ENCODE results near the gene CCS.
"Not testable (repeated sequence)": the region's sequence is repeated elsewhere in the genome, so short reads cannot be mapped to it uniquely, and the experiment has no call there.

The CCS gene, protein sequence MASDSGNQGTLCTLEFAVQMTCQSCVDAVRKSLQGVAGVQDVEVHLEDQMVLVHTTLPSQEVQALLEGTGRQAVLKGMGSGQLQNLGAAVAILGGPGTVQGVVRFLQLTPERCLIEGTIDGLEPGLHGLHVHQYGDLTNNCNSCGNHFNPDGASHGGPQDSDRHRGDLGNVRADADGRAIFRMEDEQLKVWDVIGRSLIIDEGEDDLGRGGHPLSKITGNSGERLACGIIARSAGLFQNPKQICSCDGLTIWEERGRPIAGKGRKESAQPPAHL

DNA sequence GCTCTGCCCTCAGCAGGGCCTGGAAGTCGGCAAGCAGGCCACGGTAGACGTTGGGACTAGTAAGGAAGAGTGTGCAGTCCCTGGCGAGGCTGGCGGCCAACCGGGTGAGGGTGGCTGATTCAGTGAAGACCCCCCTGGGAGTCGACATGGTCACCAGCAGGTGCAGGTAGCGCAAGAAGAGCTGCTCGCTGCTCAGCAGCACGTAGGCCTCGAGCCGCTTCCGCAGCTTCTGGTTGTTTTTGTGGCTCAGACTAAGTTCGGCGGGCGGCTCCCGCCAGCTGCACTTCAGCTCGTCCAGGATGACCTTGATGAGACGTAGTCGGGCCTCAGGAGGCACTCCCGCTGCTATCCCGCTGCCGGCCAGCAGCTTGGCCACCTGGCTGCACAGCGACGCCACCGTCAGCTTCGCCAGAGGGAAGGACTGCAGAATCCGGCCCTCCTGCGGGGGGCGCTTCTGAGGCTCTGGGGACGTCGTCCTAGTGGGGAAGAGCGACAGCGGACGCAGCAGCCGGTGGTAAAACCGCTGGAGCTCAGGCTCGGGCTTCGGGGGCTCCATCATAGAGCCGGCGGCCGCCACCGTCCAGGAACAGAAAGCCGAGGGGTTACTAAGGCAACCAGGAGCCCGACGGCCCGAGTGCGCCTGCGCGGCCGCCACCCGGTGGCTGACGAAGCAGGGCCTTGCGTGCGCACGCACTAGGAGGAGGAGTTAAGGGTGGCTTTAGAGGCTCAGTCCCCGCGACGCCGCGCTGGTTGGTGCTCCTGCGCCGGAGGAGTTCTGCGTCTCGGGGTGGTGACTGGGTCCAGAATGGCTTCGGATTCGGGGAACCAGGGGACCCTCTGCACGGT lies at the start of gene CCS, which contains the start of gene CCDC87:
Gene CCS (plus strand): TSS at position 729 of the 846 bp plus-strand sequence. CDS start 77 bp downstream, at position 806.
Gene CCDC87 (minus strand): TSS at position 607 of the 846 bp plus-strand sequence. CDS start 48 bp downstream, at position 559.
- peak; percentile 87 for DNase-seq

DNA sequence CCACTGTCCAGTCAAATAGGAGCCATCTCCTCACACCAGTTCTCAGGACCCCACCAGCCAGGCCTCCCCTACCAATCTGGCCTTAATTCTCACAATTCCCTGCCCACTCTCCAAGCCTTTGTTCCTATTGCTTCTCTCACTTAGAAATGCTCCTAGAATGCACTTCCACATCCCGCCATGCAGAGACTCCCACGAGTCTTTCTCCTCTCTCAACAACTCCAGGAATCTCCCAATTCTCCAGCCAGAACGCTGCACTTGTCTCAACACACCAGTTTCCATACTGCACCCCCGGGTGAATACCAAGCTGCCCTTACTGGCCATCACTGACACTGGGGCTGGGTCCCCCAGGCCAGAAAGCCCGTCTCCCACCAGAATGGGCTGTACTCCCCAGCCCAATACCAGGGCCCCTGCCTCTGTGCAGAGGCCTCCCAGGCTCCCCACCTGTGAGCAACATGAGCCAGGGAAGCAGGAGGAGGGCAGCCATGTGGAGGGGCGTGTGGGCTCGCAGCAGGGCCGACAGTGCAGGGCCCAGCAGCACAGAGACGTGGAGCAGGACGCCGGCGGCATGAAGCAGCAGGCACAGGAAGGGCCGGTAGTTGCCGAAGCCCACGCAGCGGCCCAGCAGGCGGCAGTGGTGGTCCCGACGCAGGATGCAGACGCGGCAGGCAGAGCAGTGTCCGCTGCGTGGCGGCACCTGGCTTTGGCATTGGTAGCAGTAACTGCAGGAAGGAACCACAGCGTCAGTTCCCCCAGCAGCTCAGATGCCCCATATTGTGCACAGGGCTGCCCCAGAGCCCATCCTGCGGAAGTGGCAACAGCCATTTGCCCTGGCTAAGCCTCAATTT lies 49.5 kb upstream of the CCS start:
- DNase-seq: no peak

DNA sequence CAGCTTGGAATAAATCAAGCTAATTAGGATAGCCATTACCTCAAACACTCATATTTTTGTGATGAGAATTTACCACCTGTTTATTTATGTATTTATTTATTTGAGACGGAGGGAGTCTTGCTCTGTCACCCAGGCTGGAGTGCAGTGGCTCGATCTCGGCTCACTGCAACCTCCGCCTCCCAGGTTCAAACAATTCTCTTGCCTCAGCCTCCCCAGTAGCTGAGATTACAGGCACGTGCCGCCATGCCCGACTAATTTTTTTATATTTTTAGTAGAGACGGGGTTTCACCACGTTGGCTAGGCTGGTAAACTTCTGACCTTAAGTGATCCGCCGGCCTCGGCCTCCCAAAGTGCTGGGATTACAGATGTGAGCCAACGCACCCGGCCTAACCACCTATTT lies 48.0 kb upstream of the CCS start:
- DNase-seq: not testable (repeated sequence)

DNA sequence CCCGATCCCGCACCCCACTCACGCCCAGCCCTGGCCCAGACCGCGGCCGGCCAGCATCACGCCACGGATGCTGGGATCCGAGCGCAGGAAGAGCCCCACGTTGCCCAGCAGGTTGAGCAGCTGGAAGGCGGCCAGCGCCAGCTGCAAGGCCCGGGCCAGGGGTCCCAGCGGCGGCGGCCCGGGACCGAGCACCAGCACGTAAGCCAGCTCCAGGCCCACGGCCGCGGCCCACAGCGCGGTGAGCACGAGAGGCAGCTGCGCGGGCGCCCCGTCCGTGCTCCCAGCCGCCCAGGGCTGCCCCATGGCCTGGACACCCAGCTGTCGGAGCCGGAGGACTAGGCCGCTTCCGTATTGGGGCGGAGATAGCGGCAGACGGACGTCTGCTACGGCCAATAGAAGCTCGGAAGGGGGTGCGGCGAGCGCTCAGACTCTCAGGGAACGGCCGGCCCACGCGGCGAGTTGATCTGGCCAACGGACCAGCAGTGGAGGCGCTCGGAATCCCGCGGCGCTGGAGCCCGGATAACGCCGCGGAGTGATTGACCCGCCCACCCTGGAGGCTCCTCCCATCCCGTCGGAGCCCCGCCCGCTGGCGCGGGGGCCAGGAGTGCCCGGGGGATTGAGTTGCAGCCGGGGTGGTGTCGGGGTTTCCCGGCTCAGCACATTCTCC lies 47.2 kb upstream of the CCS start, which contains the start of gene ZDHHC24:
Gene ZDHHC24 (minus strand): TSS at position 348 of the 667 bp plus-strand sequence. CDS start 45 bp downstream, at position 303.
- DNase-seq: peak; percentile 93

DNA sequence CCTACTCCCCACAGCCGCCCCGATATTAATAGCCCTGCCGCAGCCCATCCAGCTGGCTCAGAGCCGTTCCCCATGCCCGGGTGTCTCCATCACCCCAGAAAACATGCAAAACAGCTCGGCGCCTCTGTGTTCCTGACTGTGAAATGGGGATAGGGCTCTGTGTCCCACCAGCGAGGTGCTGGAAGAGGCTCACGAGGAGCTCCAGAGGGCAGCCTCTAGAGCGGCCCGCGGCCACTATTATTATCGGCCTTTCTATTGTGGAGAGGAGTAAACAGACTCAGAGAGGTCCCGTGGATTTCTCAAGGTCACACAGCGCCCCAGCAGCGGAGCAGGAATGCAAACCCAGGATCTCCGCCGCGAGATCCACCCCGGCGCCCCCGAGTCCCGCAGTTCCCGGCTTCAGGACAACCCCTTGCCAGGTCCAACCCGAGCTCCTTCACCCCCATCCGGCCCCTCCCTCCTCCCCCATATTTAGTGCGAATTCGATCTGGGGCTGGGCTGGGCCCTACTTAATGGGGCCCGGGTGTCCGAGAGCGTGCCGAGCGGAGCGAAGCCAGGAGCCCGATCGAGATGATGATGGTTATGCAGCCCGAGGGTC lies 46.5 kb upstream of the CCS start, which contains the start of gene ACTN3:
Gene ACTN3 (plus strand): TSS at position 536 of the 598 bp plus-strand sequence. CDS start 35 bp downstream, at position 571.
- DNase-seq: no peak

DNA sequence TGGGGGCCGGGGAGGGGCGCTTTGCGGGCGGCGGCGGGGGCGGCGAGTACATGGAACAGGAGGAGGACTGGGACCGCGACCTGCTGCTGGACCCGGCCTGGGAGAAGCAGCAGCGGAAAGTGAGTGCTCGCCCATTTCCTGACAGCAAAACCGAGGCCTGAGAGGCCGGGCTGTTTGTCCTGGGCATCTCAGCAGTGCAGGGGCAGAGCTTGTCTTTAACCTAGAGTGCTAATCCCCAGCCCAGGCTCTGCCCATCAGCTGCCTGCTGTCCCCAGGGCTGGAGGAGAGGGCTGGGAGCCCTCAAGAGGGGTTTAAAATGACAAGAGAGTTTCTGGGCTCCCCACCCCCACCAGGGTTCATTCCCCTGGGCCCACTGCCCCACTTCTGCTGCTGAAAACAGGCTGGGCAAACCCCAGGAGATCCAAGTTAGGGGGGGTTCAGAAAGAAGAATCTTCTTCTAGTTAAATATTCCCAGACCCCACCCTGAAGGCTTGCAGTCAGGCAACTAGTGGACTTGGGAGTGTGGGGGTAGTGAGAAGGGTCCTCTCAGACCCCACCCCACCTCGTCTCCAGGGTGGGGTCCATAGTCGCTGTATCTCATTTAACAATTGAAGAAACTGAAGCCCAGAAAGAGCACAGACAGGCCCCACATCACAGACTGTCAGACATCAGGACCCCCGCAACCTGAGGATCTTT lies 45.9 kb upstream of the CCS start:
- no peak for DNase-seq

DNA sequence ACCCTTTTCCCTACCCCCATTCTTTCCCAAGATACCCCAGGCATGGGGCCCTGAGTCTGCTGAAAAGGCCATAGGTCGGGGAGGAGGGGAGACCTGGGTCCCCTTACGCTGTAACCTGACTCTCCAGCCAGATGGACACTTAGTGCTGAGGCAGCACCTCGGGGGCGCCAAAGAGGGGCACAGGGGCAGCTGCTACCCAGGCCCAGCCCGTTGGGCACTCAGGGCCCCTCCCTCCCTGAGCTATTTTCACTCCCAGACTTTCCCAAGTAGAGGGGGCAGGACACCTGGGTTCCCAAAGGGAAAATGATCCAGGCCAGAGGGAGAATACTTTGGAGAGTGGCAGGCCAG lies 45.3 kb upstream of the CCS start:
- DNase-seq: no peak

DNA sequence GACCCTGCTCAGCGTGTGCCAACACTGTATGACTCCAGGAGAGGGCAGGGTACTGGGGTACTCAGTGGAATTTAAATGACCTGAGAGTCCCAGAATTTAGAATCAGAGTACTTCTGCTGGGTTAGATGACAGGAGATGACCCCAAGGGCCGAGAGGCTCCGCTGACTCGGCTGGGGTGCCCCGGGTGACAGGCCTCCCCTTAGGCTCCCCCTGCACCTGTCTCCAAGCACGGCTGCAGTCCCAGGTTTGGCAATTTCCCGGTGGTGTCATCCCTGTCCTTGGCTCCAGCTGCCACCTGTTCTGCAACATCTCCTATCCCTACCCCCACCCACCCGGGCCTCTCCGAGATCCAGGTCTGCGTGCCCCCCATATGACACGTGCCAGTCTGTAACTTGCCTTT lies 44.9 kb upstream of the CCS start:
- DNase-seq: no peak

DNA sequence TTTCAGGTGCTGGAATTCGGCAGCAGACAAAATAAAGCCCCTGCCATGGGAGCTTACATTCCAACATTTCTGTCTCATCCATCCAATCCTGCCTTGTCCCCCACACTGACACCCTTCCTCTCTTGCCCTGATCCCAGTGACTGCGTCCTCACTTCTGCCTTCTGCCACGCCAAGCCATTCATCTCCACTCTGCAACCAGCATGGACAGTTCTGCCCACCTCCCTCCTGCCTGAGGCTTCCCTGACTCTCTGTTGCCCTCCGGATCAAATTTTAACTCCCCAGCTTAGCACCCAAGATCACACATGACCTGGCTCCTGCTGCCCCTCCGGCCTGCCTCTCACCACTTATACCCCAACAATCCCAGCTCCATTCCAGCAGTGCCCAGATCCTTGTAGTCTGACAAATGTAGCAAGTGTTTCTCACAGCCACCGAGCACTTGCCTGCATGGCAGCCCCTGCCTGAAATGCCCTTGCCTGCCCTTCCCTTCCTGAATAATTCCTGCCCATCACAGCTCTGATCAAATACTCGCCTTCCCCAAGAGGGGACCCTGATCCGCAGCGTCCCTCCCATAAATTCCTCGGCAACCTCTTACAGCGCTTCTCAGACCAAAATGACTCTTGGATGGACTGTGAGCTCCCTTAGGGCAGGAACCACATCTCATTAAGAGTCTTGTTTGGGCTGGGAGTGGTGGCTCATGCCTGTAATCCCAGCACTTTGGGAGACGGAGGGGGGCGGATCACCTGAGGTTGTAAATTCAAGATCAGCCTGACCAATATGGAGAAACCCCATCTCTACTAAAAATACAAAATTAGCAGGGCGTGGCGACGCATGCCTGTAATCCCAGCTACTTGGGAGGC lies 44.0 kb upstream of the CCS start:
- DNase-seq: no peak

DNA sequence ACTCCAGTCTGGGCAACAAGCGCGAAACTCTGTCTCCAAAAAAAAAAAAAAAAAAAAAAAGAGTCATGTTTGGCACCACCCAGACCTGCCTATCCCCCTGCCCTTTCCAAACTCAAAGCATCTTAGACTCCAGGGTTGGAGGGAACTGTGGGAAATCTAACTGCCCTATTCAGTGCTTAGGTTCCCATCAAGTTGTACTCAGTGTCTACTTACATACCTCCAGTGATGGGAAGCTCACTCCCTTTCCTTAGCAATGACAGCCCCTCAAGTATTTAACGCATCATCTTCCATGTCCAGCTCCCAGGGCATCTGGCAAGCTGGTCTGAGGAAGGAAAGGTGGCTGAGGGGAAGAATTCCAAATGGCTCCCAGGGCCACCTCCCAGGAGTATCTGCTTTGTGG lies 43.3 kb upstream of the CCS start:
- DNase-seq: no peak

DNA sequence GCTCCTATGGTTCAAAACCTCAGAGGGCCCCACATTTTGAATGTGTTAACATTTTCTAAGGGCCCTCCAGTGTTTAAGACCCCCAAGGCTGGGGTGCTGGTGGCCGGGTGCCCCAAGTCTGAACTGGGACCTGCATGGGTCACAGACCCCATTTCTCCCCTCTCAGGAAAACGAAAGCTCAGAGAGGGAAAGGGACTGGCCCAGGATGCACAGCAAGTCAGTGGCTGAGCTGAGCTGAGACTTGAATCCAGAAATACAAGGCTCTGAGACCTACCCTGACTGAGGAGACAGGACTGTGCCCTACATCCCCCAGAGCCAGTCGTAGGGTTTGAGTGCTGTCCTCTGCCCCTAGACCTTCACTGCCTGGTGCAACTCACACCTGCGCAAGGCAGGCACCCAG lies 42.1 kb upstream of the CCS start:
- DNase-seq: no peak

DNA sequence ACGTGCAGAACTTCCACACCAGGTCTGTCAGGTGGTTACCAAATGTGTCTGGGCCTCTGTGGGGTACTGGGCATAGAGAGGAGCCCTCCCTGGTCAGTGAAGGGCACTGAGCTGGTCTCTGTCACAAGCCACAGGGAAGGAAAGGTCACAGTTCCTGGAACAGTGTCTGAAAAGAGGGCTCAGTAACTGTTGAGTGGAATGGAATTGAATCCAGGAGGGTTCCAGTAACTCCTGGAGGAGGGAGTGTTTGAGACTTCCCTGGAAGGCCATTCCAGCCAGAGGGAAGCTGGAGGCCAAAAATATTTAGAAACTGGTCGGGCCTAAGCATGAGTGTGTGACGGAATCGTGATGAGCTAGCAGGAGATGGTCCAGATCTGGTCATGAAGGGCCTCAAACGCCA lies 38.4 kb upstream of the CCS start:
- no peak for DNase-seq

DNA sequence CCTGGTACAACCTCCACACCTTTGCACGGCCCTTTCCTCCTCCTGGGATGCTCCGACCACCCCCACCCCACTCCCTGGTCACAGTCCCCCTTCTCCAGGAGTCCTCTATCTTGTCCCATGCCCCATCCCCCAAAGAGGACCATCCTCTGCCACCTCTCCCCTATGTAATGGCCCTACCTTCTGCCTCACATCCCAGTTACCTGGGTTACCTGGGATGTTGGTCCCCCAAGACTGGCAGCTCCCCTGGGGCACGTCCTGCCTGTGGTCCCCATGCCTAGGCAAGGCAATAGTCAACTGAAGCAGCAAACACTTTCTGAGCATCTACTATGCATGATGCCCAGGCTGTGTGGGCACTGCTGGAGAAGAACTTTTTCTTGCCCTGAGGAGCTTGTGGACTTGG lies 37.6 kb upstream of the CCS start:
- DNase-seq: no peak

DNA sequence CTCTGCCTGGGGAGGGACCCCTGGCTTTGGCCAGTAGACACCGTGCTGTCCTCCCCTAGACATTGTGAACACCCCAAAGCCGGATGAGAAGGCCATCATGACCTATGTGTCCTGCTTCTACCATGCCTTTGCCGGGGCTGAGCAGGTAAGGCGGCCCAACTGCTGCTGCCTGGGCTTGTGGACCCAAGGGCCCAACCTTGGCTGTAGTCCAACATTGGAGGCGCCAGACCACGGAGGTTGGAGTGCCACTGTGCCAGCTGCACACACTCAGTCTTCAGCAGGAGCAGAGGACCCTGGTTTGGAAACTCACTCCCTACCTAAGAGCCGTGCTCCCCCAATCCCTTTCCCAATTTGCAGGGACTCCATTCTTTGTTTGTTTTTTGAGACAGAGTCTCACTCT lies 36.9 kb upstream of the CCS start:
- DNase-seq: no peak

DNA sequence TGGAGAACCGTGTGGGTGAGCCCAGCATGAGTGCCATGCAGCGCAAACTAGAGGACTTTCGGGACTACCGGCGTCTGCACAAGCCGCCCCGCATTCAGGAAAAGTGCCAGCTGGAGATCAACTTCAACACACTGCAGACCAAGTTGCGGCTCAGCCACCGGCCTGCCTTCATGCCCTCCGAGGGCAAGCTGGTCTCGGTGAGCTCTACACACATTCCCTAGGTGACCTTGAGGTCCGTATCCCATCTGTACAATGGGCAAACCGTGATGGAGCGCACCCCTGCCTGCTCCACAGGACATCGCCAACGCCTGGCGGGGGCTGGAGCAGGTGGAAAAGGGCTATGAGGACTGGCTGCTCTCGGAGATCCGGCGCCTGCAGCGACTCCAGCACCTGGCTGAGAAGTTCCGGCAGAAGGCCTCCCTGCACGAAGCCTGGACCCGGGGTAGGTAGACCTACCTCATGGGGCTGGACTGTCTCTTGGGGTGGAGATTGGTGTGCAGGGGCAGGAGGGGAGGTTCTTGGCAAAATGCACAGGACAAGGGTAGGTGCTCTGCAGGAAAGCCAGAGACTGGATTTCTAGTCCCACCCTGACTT lies 35.2 kb upstream of the CCS start:
- DNase-seq: no peak

DNA sequence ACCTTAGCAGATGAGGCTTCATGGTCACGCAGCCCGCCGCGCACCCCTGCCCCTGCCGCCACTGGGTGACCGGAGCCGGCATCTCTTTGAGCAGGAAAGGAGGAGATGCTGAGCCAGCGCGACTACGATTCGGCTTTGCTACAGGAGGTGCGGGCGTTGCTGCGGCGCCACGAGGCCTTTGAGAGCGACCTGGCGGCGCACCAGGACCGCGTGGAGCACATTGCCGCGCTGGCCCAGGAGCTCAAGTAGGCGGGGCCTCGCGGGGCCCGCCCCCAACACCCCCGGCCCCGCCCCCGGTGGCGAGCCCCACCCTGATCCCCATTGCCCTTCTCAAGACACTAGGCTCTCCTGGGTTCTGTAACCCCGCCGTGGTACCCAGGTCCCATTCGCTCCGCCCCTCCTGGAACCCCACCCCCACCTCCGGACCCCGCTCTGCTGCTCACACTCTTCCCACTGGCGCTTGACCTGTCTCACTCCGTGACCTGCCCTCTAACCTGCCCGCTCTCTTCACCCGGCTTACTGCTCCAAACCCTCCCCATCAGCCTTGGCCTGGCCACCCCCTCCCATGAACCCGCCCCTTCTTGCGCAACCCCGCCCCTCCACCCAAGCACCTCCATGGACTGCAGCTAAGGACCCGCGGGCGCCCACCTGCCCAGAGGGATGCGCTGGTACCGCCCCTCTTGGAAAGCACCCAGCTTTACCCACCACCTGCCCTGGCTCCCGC lies 33.7 kb upstream of the CCS start:
- DNase-seq: no peak

DNA sequence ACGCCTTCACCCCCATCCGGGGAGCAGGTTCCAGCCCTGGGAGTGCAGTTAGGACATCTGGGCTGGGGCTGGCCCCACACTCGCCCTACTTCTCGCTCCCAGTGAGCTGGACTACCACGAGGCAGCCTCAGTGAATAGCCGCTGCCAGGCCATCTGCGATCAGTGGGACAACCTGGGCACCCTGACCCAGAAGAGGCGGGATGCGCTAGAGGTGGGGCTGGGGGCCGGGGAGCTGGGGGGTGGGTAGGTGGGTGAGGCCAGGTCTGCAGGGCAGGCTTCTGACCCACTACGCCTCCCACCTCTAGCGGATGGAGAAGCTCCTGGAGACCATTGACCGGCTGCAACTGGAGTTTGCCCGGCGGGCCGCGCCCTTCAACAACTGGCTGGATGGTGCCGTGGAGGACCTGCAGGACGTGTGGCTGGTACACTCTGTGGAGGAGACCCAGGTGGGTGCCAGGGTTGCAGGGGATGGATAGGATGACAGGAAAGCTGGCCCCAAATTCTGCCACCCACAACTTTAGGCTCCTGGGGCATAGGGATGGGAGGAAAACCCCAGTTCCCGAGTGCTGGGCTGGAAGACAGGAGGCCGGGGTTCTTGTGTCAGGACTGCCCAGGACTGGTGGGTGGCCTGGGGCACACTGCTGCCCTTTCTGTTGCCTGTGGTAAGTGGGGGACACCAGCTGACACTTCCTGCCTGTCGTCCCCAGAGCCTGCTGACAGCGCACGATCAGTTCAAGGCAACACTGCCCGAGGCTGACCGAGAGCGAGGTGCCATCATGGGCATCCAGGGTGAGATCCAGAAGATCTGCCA lies 32.9 kb upstream of the CCS start:
- DNase-seq: no peak

Measured in GOT3 (cell line).